ENCODE results near the gene SF3B2.

The SF3B2 gene

DNA sequence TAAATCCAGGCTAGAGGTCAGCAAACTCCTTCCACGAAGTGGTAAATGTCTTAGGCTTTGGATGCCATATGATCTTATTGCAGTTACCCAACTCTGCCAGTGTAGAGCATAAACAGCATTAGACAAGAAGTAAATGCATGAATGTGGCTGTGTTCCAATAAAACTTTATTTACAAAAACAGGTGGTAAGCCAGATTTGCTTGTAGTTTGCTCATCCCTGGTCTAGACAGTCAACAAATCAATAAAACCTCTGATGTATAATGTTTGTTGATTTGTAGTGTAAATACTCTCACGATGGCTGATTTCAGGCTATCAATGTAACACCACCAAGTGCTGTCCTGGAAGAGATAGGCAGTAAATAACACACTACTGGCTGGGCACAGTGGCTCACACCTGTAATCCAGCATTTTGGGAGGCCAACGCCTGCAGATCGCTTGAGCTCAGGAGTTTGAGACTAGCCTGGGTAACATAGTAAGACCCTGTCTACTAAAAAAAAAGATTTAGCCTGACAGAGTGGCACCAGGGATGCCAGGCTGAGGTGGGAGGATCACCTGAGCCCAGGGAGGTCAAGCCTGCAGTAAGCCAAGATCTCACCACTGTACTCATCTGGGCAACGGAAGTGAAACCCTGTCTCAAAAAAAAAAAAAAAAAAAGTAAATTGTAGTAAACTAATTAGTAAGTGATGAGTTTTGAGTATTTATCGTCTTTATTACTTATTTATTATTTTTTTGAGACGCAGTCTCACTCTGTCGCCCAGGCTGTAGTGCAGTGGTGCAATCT is 19.0 kb upstream of the SF3B2 start:
- in situ Hi-C loops (cut with MboI; ENCODE audit: low pct_unique_long_range_greater_than_20kb, low sequenced_read_pairs, unreplicated experiment) = no loop called here
- TF ChIP-seq CTCF (IDR thresholded peaks at IDR 0.05; ENCODE audit: extremely low read depth, insufficient read depth, missing control alignments) = no peak
- no peak for DNase-seq (ENCODE audit: low spot score)

DNA sequence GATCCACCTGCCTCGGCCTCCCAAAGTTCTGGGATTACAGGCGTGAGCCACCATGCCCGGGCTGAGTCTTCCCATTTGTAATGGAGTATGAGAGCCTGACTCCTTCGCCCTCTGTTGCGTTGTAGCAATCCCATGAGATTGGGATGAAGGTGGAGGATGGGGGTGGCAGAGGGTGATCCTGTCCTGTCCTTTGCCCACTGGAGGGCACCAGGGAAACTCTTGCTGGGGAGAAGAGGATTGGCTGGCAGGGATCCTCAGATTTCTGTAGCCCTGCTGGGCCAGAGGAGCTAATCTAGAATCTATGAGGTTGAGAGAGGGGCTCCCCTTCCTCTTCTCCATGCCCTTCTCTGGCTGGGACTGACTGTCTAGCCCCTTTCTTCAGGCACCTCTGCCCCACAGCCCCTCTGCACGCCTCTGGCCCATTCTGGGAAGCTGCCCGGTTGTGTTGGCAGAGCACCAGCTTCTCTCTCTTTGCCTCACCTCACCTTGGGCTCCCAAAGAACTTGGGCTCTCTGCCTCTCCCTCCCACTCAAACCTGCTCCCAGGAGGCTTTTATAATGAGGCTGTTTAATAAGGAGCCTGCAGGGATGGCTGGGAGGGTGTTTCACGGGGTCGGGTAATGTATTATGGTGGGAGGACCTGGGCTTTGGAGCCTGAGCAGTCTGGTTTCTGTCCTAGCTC is 16.4 kb upstream of the SF3B2 start:
- no peak for DNase-seq (ENCODE audit: low spot score)
- no peak for TF ChIP-seq CTCF (IDR thresholded peaks at IDR 0.05; ENCODE audit: extremely low read depth, insufficient read depth, missing control alignments)
- in situ Hi-C loops (cut with MboI; ENCODE audit: low pct_unique_long_range_greater_than_20kb, low sequenced_read_pairs, unreplicated experiment) = no loop called here

- no peak for DNase-seq (ENCODE audit: low spot score)
- TF ChIP-seq CTCF (IDR thresholded peaks at IDR 0.05; ENCODE audit: extremely low read depth, insufficient read depth, missing control alignments) = no peak
- in situ Hi-C loops (cut with MboI; ENCODE audit: low pct_unique_long_range_greater_than_20kb, low sequenced_read_pairs, unreplicated experiment) = no loop called here
Measured at GRCh38 chr11:66036334-66036710, 15.8 kb upstream of the SF3B2 start.

- in situ Hi-C loops (cut with MboI; ENCODE audit: low pct_unique_long_range_greater_than_20kb, low sequenced_read_pairs, unreplicated experiment) = no loop called here
- no peak for DNase-seq (ENCODE audit: low spot score)
- no peak for TF ChIP-seq CTCF (IDR thresholded peaks at IDR 0.05; ENCODE audit: extremely low read depth, insufficient read depth, missing control alignments)
Measured at GRCh38 chr11:66037327-66037726, 14.8 kb upstream of the SF3B2 start.

- no peak for DNase-seq (ENCODE audit: low spot score)
- in situ Hi-C loops (cut with MboI; ENCODE audit: low pct_unique_long_range_greater_than_20kb, low sequenced_read_pairs, unreplicated experiment) = no loop called here
- no peak for TF ChIP-seq CTCF (IDR thresholded peaks at IDR 0.05; ENCODE audit: extremely low read depth, insufficient read depth, missing control alignments)
Measured at GRCh38 chr11:66039765-66040164, 12.4 kb upstream of the SF3B2 start.

- in situ Hi-C loops (cut with MboI; ENCODE audit: low pct_unique_long_range_greater_than_20kb, low sequenced_read_pairs, unreplicated experiment) = no loop called here
- peak; percentile 4 for DNase-seq (ENCODE audit: low spot score)
- TF ChIP-seq CTCF (IDR thresholded peaks at IDR 0.05; ENCODE audit: extremely low read depth, insufficient read depth, missing control alignments) = no peak
Measured at GRCh38 chr11:66042227-66042995, 9.8 kb upstream of the SF3B2 start.

All from GM13977 (cell line).